Heart right ventricle (tissue), 16 donors: Measurements from ENCODE around the gene UXS1. TPM values are rescaled to one million over a fixed set of nuclear protein-coding genes. Genes with fewer than 3 reads are reported as not detected.
A peak's percentile ranks its signal among the peaks of the same experiment; 100 is the strongest.

Source experiments
- ATAC-seq, 8 donors: fragments of 200-7000 bp; cut with Tn5 transposase; one replicate each; pipeline ENCODE4 v1.9.1; 2020; ENCODE audit warnings: mild to moderate bottlenecking in 8 of 8, moderate library complexity in 8 of 8, moderate number of reproducible peaks in 1 of 8
- DNase-seq, 2 donors: peaks; one replicate each; pipeline ENCODE4 v3.0.0-alpha.2; 2020
- H3K27ac ChIP-seq, 10 donors: fragments of 200-600 bp; sonication (generic) in 2 of 10; one replicate each; pipeline versions ENCODE4 v1.5.0 to v1.8.0; 2020 to 2022; ENCODE audit warnings: mild to moderate bottlenecking in 3 of 10
- H3K27me3 ChIP-seq, 7 donors: fragments of 200-600 bp; one replicate each; pipeline ENCODE4 v1.8.0; 2021 to 2022; ENCODE audit warnings: mild to moderate bottlenecking in 2 of 7
- H3K36me3 ChIP-seq, 9 donors: fragments of 200-600 bp; sonication (generic) in 1 of 9; one replicate each; pipeline versions ENCODE4 v1.5.0 to v1.8.0; 2020 to 2022; ENCODE audit warnings: mild to moderate bottlenecking in 2 of 9
- H3K4me1 ChIP-seq, 9 donors: fragments of 200-600 bp; sonication (generic) in 1 of 9; one replicate each; pipeline versions ENCODE4 v1.5.0 to v1.8.0; 2020 to 2022; ENCODE audit warnings: mild to moderate bottlenecking in 4 of 9
- H3K4me3 ChIP-seq, 10 donors: fragments of 200-600 bp; sonication (generic) in 2 of 10; one replicate each; pipeline versions ENCODE4 v1.5.0 to v1.8.0; 2020 to 2022; ENCODE audit warnings: mild to moderate bottlenecking in 7 of 10, moderate library complexity in 2 of 10
- H3K9me3 ChIP-seq, 11 donors: fragments of 200-600 bp in 10 of 11; sonication (generic) in 2 of 11; one replicate each; pipeline versions ENCODE4 v1.5.0 to v1.8.0; 2013 to 2022; ENCODE audit warnings: mild to moderate bottlenecking in 2 of 11, control low read depth in 1 of 11, moderate library complexity in 1 of 11
- WGBS, 2 donors: extraction: QIAGEN DNeasy Blood & Tissue Kit; methylation state at CpG; one replicate each; pipeline ENCODE4 v1.1.7; 2013; ENCODE audit warnings: inconsistent platforms in 1 of 2; 5-methylcytosine and 5-hydroxymethylcytosine counted together
- intact Hi-C, 10 donors: fragments of 100-400 bp; cut with DNase I; formaldehyde crosslinking; loops; one replicate each; pipeline versions ENCODE4 v1.11.1 to v1.14.2; 2022
- polyA plus RNA-seq, 2 donors: library from polyadenylated mRNA; stranded (reverse); fragments of 200-250 nt; gene quantifications; one replicate each; pipeline ENCODE4 v1.2.3, GENCODE V29; 2013
- total RNA-seq, 10 donors: library from RNA; stranded (reverse); fragmentation: NEBNext Ultra II Directional in 3 of 10; extraction: Animal tissue kit (Norgen Biotek cat#: 25700) in 3 of 10; gene quantifications; one replicate each; pipeline versions ENCODE4 v1.2.1 to v1.2.4, GENCODE V29; 2021 to 2023
- TF ChIP-seq, protein P1 (sequence below), 9 donors: fragments of 200-600 bp; sonication (generic) in 2 of 9; IDR thresholded peaks; one replicate each; pipeline versions ENCODE4 v1.5.0 to v1.8.0; 2021 to 2022; ENCODE audit warnings: antibody characterized with exemption in 9 of 9, mild to moderate bottlenecking in 5 of 9, moderate library complexity in 1 of 9
- donor health status: Arrhythmogenic right ventricular cardiomyopathy.
- donor health status: ischemic (EF 13 %, LVEDD 7.1; RV severe dilation, severe dysfunction).
- donor health status: healthy with polysubstance abuse.
- donor health status: DM: no; HTN: yes; CAD: no.
- donor health status: DM: no; HTN: no; CAD: no.
- donor health status: ischemic (EF 25% LVEDD 6.9; RV normal size, moderate dysfunction).
- donor health status: ischemic (EF 25% LVEDD 5.7; RV mildly dilated, moderate dysfunction).
- donor health status: healthy.
- donor health status: DM: yes; HTN: yes; CAD: no.
- donor health status: Ischemic cardiomyopathy.
- donor health status: ischemic (EF 35%, LVEDD 5.7; RV mildly dilated, moderate dysfunction).
- donor health status: nonischemic (EF 11% LVEDD 7.7; RV severe dilation, severe dysfunction).
- donor health status: DM: yes; HTN: yes; CAD: no.
- donor health status: PGD.
- donor health status: ischemic (EF 29% LVEDD 5.4; RV normal size, mild dysfunction).
- donor health status: nonischemic (EF 23%, LVEDD 6.1; RV moderate dilation, normal function).

Gene UXS1
- total and polyA plus RNA-seq, 12 donors: 7.1 to 35.0 (median 25.1) TPM

DNA sequence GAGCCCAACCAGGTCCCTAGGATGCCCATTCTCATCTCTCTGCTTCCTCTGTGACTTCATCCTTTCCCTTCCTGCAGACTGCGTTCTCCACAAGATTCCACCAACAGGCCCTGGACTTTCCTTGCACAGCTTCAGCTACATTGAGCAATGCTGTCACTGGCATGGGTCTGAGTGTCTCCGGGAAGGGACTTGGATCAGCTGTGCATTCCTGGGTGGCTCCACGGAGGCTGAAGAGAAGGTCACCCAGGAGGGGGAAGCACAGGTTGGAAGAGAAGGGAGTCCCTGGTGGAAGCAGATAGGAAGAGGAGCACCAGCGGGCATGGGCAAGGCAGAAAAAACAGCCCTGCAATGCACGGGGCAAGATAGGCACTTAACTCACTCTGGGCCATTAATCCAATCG lies 140.5 kb downstream of the UXS1 start:
- Histone ChIP-seq H3K36me3 (no peaks in the 10 kb centered on the region), H3K4me3 (no peak overlapping the region), H3K4me1 (peaks cover 0 to 13% (median 0%) of the 10 kb centered on the region in 9 donors), H3K27ac (no peak overlapping the region), H3K9me3 (no peaks in the 10 kb centered on the region), H3K27me3 (no peaks in the 10 kb centered on the region)
- ATAC-seq (peak in 1 of 8 donors; percentile 87), DNase-seq (no peak)
- TF ChIP-seq, protein P1, sequence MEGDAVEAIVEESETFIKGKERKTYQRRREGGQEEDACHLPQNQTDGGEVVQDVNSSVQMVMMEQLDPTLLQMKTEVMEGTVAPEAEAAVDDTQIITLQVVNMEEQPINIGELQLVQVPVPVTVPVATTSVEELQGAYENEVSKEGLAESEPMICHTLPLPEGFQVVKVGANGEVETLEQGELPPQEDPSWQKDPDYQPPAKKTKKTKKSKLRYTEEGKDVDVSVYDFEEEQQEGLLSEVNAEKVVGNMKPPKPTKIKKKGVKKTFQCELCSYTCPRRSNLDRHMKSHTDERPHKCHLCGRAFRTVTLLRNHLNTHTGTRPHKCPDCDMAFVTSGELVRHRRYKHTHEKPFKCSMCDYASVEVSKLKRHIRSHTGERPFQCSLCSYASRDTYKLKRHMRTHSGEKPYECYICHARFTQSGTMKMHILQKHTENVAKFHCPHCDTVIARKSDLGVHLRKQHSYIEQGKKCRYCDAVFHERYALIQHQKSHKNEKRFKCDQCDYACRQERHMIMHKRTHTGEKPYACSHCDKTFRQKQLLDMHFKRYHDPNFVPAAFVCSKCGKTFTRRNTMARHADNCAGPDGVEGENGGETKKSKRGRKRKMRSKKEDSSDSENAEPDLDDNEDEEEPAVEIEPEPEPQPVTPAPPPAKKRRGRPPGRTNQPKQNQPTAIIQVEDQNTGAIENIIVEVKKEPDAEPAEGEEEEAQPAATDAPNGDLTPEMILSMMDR (IDR thresholded peaks at IDR 0.05): no peak
- intact Hi-C loops: no loop called here
- WGBS, 2 donors: 84 to 91% methylated on average over 6 of the region's 6 CpGs

DNA sequence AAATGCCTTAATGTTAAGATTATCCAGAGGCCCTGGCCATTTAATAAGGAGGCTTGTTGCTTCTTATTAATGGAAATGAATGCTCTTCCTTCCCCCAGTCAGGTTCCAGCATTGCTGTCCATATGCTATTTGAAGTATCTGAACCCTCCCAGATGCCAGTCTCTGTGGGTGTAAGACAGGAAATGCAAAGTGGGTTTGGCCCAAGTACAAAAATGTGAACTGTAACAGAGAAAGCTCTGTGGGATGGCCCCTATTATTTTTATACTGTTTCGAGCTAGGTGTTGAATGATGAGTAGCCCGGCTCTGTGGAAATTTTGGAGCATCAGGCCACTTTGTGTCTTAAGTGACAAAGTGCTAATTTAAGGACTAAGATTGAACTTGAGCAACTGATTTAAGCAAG lies 141.0 kb downstream of the UXS1 start:
- ATAC-seq: no peak
- intact Hi-C loops: no loop called here

DNA sequence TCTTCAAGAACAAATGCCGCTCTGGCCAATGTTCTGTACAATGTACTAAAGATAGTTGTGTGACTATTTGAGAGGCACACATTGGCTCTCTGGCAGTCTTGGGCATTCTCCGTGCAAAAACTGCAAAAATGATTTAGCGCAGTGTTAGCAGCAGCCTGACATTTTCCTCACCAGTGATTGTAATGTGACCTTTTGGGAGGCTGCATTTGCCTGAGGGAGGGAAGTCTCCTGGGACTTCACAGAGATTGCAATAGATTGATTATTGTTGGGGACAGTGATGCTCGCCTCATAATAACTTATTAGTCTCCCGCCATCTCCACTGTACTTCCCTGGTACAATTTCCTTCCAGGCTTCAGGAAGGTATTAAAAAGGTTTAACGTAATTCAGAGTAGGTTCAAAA lies 149.2 kb downstream of the UXS1 start:
- 73 to 86% methylated on average over 6 of the region's 6 CpGs for WGBS, 2 donors
- Histone ChIP-seq H3K36me3 (no peaks in the 10 kb centered on the region), H3K27me3 (no peaks in the 10 kb centered on the region), H3K4me3 (no peak overlapping the region), H3K27ac (no peak overlapping the region), H3K9me3 (no peaks in the 10 kb centered on the region), H3K4me1 (no peaks in the 10 kb centered on the region)
- TF ChIP-seq, protein P1 (IDR thresholded peaks at IDR 0.05): no peak
- ATAC-seq (no peak), DNase-seq (no peak)
- intact Hi-C loops: no loop called here

More for the DNA sequence above, 141.0 kb downstream of the UXS1 start:
- WGBS, 2 donors: 48 to 60% methylated on average over 2 of the region's 2 CpGs
- no peaks in the 10 kb centered on the region for H3K27me3 ChIP-seq
- H3K4me3 ChIP-seq: no peak overlapping the region
- H3K27ac ChIP-seq: no peak overlapping the region
- peaks cover 0 to 13% (median 0%) of the 10 kb centered on the region in 9 donors for H3K4me1 ChIP-seq
- no peak for DNase-seq
- H3K9me3 ChIP-seq: no peaks in the 10 kb centered on the region
- TF ChIP-seq, protein P1 (IDR thresholded peaks at IDR 0.05): no peak
- H3K36me3 ChIP-seq: no peaks in the 10 kb centered on the region

DNA sequence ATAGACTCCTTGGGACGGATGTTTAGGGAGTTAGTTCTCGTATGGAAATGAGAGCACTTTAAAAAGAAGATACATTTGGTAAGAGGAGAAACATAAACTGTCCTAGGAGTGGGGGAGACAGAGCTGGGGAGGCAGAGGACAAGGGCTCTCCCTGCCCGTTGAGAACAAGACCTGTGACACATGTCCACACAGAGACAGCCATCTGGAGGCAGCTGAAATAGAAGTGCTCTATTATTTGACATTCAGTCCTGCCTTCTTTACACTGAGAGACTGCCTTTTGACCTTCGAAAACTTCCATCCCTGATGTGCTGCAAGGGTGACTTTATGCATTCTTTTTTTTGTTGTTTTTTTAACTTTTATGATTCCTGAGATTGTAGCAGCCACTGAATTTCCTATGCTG lies 150.1 kb downstream of the UXS1 start:
- ATAC-seq: peak in 1 of 8 donors; percentile 61
- Histone ChIP-seq H3K9me3 (no peaks in the 10 kb centered on the region), H3K27ac (no peak overlapping the region), H3K27me3 (no peaks in the 10 kb centered on the region), H3K36me3 (no peaks in the 10 kb centered on the region), H3K4me1 (no peaks in the 10 kb centered on the region), H3K4me3 (no peak overlapping the region)
- TF ChIP-seq, protein P1 (IDR thresholded peaks at IDR 0.05): no peak
- DNase-seq: no peak
- WGBS, 2 donors: 70 to 72% methylated on average over 4 of the region's 4 CpGs
- intact Hi-C loops: no loop called here
